Activated CD8-positive, alpha-beta memory T cell treated with anti-CD3 and anti-CD28 coated beads for 48 hours (primary cell): Measurements from ENCODE around the gene MZT1.
"Not testable (repeated sequence)": the region's sequence is repeated elsewhere in the genome, so short reads cannot be mapped to it uniquely, and the experiment has no call there.

Experiments
- DNase-seq, 3 experiments: peaks; one replicate each; pipeline ENCODE4 v3.0.0-alpha.2; 2020; ENCODE audit warnings: low read depth in 2 of 3, low spot score in 2 of 3

The MZT1 gene, protein sequence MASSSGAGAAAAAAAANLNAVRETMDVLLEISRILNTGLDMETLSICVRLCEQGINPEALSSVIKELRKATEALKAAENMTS

DNA sequence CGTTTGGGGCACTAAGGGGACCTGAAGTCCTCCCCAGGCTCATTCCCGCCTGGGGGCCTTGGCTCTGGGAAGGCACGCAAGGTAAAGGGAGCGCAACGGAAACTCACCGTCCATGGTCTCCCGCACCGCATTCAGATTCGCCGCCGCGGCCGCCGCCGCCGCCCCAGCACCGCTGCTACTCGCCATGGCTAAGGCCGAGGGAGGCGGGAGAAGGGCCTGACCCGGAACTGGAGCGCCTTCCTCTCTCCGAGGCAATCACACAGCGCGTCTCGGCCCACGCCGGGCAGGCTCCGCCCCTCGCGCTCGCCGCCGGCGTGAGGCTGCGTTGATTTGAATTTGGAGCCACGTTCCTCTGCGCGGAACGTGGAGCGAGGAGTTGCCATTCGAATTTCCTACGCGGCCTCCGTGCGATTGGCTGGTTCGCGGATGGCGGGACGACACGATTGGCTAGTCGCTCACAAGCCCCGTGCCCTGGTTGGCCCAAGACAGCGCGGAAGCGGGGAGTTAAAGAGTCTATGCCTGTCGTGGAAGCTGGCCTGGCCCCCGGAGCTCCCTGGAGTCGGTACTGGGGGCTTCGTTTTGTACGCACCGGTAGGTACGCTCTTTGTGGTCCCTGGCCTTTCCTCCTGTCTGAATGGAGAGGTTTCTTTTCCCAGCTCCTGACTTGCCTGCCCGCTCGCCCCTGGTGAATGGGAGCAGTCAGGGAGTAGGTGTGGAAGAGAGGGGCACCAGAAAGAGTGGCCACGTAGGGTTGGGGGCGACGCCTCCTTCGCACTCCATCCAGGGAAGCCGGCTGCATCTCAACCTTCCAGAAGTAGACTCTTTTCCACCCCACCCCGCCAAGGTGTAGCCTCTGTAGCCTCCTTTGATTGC is at the start of gene MZT1, which contains the start of gene BORA:
Gene MZT1, minus strand, starts transcription at position 213 of the 873 bp plus-strand sequence. Its CDS starts 27 bp downstream, at position 186.
Gene BORA, plus strand, starts transcription at position 507 of the 873 bp plus-strand sequence. CDS start 1,018 bp downstream, outside the sequence.
- peak; percentile 69 to 91 (median 86) for DNase-seq

GRCh38 chr13:72774019-72774418 is 46.6 kb upstream of the MZT1 start:
- no peak for DNase-seq

- no peak for DNase-seq
Measured at GRCh38 chr13:72763411-72763810, 36.0 kb upstream of the MZT1 start.

GRCh38 chr13:72760189-72760588 is 32.8 kb upstream of the MZT1 start:
- no peak for DNase-seq

GRCh38 chr13:72757792-72758535 is 30.5 kb upstream of the MZT1 start:
- no peak for DNase-seq

GRCh38 chr13:72754111-72754510 is 26.7 kb upstream of the MZT1 start:
- no peak for DNase-seq

DNA sequence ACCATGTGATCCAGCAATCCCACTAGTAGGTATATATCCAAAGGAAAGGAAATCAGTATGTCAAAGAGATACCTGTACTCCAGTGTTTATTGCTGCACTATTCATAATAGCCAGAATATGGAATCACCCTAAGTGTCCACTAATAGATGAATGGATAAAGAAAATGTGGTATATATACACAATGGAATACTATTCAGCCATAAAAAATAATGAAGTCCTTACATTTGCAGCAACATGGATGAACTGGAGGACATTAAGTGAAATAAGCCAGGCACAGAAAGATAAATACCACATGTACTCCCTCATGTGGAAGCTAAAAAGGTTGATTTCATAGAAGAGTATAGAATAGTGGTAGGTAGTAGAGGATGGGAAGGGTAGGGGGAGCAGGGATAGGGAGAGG is 23.8 kb upstream of the MZT1 start:
- no peak for DNase-seq

- no peak for DNase-seq
Measured at GRCh38 chr13:72745260-72745659, 17.8 kb upstream of the MZT1 start.

- no peak for DNase-seq
Measured at GRCh38 chr13:72740015-72740414, 12.6 kb upstream of the MZT1 start.

DNA sequence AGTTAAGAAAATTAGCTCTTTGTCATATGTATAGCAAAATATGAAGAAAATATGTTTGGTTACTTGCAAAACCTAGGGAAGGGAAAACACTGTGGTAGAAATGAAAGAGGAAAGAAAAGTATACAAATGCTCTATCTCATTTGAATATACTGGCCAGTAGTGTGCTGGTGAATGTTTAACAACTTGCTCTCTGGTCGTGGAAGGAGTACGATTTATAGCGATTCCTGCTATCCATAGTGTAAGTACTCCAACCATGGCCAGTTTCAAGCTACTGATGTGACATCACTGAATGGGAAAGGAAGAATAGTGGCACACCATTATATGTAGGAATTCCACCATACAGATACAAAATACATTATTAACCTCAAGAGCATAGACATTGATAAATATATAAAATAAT is 9.6 kb upstream of the MZT1 start:
- DNase-seq, result no peak

DNA sequence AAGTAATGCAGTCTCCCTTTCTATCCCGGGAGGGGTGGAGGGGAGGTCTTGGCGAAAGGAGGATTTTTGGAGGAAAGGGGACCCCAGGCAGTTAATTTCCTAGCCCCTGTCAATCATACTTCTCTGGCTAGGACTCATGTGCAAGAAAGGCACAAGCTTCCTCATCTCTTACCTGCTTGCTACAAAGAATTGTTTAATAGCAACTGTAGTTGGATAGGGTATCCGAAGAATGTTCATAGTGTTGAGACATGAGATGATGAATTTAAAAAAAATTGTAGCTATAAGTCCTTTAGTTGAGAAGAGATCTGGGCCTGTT is 819 bp upstream of the MZT1 start:
- no peak for DNase-seq

DNA sequence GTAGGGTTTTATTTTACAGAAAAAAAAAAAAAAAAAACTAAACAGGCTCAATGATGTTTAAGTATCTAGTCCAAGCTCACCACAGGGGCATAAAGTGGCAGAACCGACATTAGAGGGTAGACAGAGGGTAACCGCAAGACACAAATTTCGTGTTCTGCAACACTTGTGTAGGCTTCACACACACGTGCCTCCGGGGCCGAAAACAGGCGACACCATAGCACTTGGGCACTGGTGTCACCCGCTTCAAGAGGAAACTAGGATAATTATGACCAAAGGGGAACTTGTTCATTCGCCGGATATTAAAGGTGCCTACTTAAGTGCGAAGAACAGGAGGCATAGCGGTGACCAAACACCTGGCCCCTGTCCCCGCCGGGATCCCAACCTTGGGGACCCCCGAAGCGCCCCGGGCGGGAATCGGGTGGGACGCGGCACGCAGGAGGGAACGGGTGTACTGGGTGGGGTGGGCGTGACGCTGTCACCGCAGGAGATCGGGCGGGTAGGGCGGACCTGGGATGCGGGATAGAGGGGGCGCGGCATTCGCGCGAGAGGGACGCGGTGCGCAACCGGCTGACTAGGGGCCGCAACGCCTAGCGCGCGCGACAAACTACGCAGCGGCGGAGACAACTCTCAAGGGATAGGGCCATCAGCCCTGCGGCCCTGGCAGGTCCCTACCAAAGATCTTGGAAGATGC is 558 bp downstream of the MZT1 start:
- DNase-seq, result peak; percentile 7 to 22 (median 18)

GRCh38 chr13:72726185-72726584 is 1.2 kb downstream of the MZT1 start:
- DNase-seq, result not testable (repeated sequence)

GRCh38 chr13:72716776-72717175 is 10.7 kb downstream of the MZT1 start:
- no peak for DNase-seq

DNA sequence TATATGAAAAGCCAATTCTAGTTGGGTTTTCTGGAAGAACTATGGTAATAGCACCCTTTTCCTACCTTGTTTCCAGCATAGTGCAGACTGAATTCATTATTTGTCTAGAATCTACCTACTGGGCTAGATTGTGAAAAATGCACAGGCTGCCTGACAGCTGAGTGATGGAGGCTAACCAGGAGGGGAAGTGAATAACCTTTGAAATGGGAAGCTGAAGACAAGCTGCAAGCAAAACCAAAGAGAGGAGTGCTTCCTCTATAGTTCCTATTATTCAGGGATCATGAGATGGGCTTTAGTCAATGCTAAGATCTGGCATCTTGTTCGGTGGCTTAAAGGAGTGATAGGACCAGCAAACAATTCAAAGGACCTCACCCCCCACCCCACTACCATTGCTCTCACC is 26.9 kb downstream of the MZT1 start:
- no peak for DNase-seq

DNA sequence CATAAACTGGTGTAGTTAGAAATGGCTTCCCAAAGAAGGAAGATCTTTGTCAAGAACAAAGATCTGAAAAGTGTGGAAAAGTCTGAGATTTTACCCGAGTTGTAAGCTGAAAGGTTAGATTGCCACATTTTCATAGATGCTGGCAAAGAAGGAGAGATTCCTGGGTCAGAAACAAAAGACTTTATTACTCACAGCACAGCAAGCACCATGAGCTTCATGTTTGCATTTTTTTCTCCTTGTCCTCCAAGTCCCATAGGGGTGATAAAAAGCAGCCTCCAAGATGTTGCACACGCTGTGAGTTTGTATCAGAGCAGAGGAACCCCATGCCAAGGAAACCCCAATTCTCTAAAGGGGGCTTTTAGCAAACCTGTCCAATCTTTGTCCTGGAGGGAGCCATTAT is 29.3 kb downstream of the MZT1 start:
- DNase-seq, result no peak

- no peak for DNase-seq
Measured at GRCh38 chr13:72696579-72696978, 30.9 kb downstream of the MZT1 start.

DNA sequence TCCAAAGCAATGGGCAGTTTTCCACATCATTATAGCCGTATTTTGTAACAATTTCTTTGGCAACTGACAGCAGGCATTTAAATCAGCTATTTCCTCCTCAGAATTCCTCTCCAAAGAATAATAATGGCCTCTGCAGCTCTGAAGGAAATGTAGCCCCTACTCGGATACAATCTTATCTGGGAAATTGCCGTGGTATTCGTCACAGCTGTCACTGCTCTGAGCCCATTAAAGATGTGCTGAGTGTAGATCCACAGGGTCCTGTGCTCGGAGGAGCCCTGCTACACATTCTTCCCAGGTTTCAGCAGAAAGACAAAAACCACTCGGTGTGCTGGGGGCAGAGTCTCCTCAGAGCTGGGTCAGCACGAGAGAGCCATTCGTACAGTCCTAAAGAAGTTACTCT is 33.1 kb downstream of the MZT1 start:
- no peak for DNase-seq

DNA sequence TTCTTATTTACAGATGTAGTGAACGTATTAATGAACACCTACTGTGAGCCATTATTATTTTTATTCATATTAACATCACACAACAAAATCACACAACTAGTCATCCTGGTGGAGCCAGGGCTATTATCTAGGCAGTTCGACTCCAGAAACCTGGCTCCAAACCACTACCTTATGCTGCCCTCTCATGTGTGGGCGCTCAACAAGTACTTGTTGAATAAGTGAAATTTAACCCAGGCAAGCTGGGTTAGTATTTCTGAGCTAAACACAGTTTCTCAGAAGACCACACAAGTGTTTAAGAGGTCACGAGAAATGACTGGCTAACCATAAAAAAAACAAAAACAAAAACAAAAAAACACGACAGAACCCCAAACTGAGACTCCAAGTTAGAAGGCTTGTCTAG is 33.6 kb downstream of the MZT1 start:
- DNase-seq, result no peak

DNA sequence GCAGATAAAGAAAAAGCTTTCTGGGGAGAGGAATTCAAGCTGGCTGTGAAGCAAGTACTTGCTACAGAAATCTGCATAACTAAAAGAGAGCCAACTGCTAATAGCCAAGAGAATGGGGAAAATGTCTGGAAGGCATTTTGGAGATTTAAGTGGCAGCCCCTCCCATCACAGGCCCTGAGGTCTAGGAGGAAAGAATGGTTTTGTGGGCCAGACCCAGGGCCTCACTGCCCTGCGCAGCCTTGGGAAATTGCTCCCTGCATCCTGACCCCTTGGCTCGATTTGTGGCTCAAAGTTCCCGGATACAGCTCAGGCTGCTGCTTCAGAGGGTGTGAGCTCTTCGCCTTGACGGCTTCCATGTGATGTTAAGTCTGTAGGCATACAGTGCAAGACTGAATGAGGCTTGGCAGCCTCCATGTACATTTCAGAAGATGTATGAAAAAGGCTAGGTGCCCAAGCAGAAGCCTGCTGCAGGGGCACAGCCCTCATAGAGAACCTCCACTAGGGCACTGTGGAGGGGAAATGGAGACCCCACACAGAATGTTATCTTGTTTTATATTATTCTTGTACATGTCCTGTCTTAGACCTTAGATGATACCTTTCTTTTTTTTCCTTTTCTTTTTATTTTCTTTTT is 34.4 kb downstream of the MZT1 start:
- DNase-seq, result no peak

- no peak for DNase-seq
Measured at GRCh38 chr13:72689181-72689696, 38.2 kb downstream of the MZT1 start.
